ENCODE measurements around the gene HCFC2. TPM values are rescaled to one million over a fixed set of nuclear protein-coding genes. Genes with fewer than 3 reads are reported as not detected.

The HCFC2 gene
- total and polyA plus RNA-seq, 10 donors, result 4.3 to 18.6 (median 16.6) TPM

DNA sequence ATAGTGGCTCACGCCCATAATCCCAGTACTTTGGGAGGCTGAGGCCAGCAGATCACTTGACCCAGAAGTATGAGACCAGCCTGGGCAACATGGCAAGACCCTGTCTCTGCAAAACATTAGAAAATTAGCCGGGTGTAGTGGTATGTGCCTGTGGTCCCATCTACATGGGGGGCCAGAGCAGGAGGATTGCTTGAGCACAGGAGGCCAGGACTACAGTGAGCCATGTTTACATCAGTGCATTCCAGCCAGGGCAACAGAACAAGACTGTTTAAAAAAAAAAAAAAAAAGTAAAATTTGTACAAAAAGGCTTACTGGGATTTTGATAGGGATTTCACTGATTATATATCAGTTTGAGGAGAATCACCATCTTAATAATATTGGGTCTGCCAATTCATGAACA lies 7.8 kb downstream of the HCFC2 start:
- peaks cover 0 to 30% (median 2%) of the 10 kb centered on the region in 6 donors for H3K4me1 ChIP-seq
- TF ChIP-seq, protein P1, sequence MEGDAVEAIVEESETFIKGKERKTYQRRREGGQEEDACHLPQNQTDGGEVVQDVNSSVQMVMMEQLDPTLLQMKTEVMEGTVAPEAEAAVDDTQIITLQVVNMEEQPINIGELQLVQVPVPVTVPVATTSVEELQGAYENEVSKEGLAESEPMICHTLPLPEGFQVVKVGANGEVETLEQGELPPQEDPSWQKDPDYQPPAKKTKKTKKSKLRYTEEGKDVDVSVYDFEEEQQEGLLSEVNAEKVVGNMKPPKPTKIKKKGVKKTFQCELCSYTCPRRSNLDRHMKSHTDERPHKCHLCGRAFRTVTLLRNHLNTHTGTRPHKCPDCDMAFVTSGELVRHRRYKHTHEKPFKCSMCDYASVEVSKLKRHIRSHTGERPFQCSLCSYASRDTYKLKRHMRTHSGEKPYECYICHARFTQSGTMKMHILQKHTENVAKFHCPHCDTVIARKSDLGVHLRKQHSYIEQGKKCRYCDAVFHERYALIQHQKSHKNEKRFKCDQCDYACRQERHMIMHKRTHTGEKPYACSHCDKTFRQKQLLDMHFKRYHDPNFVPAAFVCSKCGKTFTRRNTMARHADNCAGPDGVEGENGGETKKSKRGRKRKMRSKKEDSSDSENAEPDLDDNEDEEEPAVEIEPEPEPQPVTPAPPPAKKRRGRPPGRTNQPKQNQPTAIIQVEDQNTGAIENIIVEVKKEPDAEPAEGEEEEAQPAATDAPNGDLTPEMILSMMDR (IDR thresholded peaks at IDR 0.05 in 8 of 11, conservative IDR thresholded peaks at IDR 0.05 in 3 of 11), result no peak
- TF ChIP-seq POLR2A (IDR thresholded peaks at IDR 0.05) (no peak), POLR2AphosphoS5 (IDR thresholded peaks at IDR 0.05) (no peak)
- 93 to 97% (median 95%) methylated on average over 2 of the region's 2 CpGs for WGBS, 5 donors
- H3K9me3 ChIP-seq, result no peaks in the 10 kb centered on the region
- no peaks in the 10 kb centered on the region for H3K27me3 ChIP-seq (replicated peaks in 1 of 7)
- intact Hi-C loops (cut with DNase I; ENCODE audit: low total_unique reads), result no loop called here
- H3K27ac ChIP-seq, result no peak overlapping the region
- H3K4me3 ChIP-seq, result no peak overlapping the region
- H3K36me3 ChIP-seq, result peaks cover 0 to 74% (median 25%) of the 10 kb centered on the region in 6 donors
- DNase-seq, result no peak

- H3K27me3 ChIP-seq (replicated peaks in 1 of 7), result no peaks in the 10 kb centered on the region
- H3K36me3 ChIP-seq, result peaks cover 0 to 76% (median 20%) of the 10 kb centered on the region in 6 donors
- intact Hi-C loops (cut with DNase I; ENCODE audit: low total_unique reads), result no loop called here
- H3K4me1 ChIP-seq, result peaks cover 0 to 15% (median under 1%) of the 10 kb centered on the region in 6 donors
- no peak for DNase-seq
- no peak overlapping the region for H3K27ac ChIP-seq
- TF ChIP-seq POLR2AphosphoS5 (IDR thresholded peaks at IDR 0.05) (no peak), POLR2A (IDR thresholded peaks at IDR 0.05) (no peak)
- TF ChIP-seq, protein P1 (IDR thresholded peaks at IDR 0.05 in 8 of 11, conservative IDR thresholded peaks at IDR 0.05 in 3 of 11), result no peak
- H3K9me3 ChIP-seq, result no peaks in the 10 kb centered on the region
- 90 to 100% (median 95%) methylated on average over 1 of the region's 1 CpG for WGBS, 5 donors
- H3K4me3 ChIP-seq, result no peak overlapping the region
Observed at GRCh38 chr12:104073699-104074098, 9.4 kb downstream of the HCFC2 start.

- TF ChIP-seq, protein P1 (IDR thresholded peaks at IDR 0.05 in 8 of 11, conservative IDR thresholded peaks at IDR 0.05 in 3 of 11), result no peak
- TF ChIP-seq POLR2AphosphoS5 (IDR thresholded peaks at IDR 0.05) (no peak), POLR2A (IDR thresholded peaks at IDR 0.05) (no peak)
- intact Hi-C loops (cut with DNase I; ENCODE audit: low total_unique reads), result no loop called here
- WGBS, 5 donors, result 82 to 100% (median 90%) methylated on average over 1 of the region's 1 CpG
- H3K36me3 ChIP-seq, result peaks cover 0 to 76% (median 25%) of the 10 kb centered on the region in 6 donors
- no peaks in the 10 kb centered on the region for H3K9me3 ChIP-seq
- no peak overlapping the region for H3K27ac ChIP-seq
- H3K4me1 ChIP-seq, result peaks cover 0 to 18% (median 0%) of the 10 kb centered on the region in 6 donors
- no peaks in the 10 kb centered on the region for H3K27me3 ChIP-seq (replicated peaks in 1 of 7)
- no peak for DNase-seq
- no peak overlapping the region for H3K4me3 ChIP-seq
Observed at GRCh38 chr12:104079024-104079423, 14.7 kb downstream of the HCFC2 start.

GRCh38 chr12:104080764-104081163 lies 16.4 kb downstream of the HCFC2 start:
- Histone ChIP-seq H3K9me3 (no peaks in the 10 kb centered on the region), H3K4me1 (peaks cover 0 to 18% (median 0%) of the 10 kb centered on the region in 6 donors), H3K27ac (no peak overlapping the region), H3K4me3 (no peak overlapping the region), H3K27me3 (replicated peaks in 1 of 7) (no peaks in the 10 kb centered on the region), H3K36me3 (peaks cover 0 to 89% (median 28%) of the 10 kb centered on the region in 6 donors)
- no peak for TF ChIP-seq POLR2AphosphoS5 (IDR thresholded peaks at IDR 0.05)
- TF ChIP-seq POLR2A (IDR thresholded peaks at IDR 0.05), result no peak
- TF ChIP-seq, protein P1 (IDR thresholded peaks at IDR 0.05 in 8 of 11, conservative IDR thresholded peaks at IDR 0.05 in 3 of 11), result no peak
- intact Hi-C loops (cut with DNase I; ENCODE audit: low total_unique reads), result no loop called here
- WGBS, 5 donors, result 69 to 89% (median 78%) methylated on average over 1 of the region's 1 CpG
- no peak for DNase-seq
